IMR-90 (cell line): Measurements from ENCODE around the gene SH3RF1. TPM values are rescaled to one million over a fixed set of nuclear protein-coding genes. Genes with fewer than 3 reads are reported as not detected.

Experiments
- ATAC-seq: fragments of 200-7000 bp; cut with Tn5 transposase; 2 replicates; pipeline ENCODE4 v1.9.1; 2020; ENCODE audit warnings: low read depth, mild to moderate bottlenecking, moderate library complexity
- BruUV-seq: library from RNA; stranded (reverse); fragments of 400-500 nt; replicated peaks from 2 replicates; lab custom pipeline; 2021; lab: Mats Ljungman, UMichigan
- CTCF ChIA-PET: fragments of 300-600 bp; formaldehyde crosslinking; extraction: SDS; loops from one replicate; lab custom pipeline; 2021; ENCODE audit warnings: antibody characterized with exemption; lab: Yijun Ruan, JAX
- POLR2A ChIA-PET: fragments of 300-600 bp; sonication (Branson Sonifier 250); formaldehyde crosslinking; loops from one replicate; lab custom pipeline; 2022; ENCODE audit warnings: antibody characterized with exemption; ENCODE audit not compliant: unreplicated experiment; lab: Charles Lee
- DNase-seq: peaks from one replicate; pipeline ENCODE4 v3.0.0; 2013
- H2AFZ ChIP-seq: replicated peaks from 2 replicates; pipeline ENCODE3; 2013; ENCODE audit warnings: low read length, mild to moderate bottlenecking; ENCODE audit not compliant: poor library complexity
- H2AK5ac ChIP-seq: 2 replicates; pipeline ENCODE4 v1.6.1; 2013; ENCODE audit warnings: low read depth, low read length, inconsistent platforms
- H2AK9ac ChIP-seq: replicated peaks from 2 replicates; pipeline ENCODE3; 2013; ENCODE audit warnings: mild to moderate bottlenecking, low read depth, low read length, moderate library complexity; ENCODE audit not compliant: poor library complexity
- H2BK120ac ChIP-seq: 2 replicates; pipeline ENCODE4 v1.6.1; 2013; ENCODE audit warnings: low read depth, low read length, inconsistent platforms
- H2BK15ac ChIP-seq: 3 replicates; pipeline ENCODE4 v1.6.1; 2013; ENCODE audit warnings: low read depth, low read length, inconsistent platforms
- H2BK20ac ChIP-seq: 2 replicates; pipeline ENCODE4 v1.6.1; 2013; ENCODE audit warnings: low read depth, mild to moderate bottlenecking, inconsistent platforms, low read length, moderate library complexity
- H2BK5ac ChIP-seq: 2 replicates; pipeline ENCODE4 v1.6.1; 2013; ENCODE audit warnings: mild to moderate bottlenecking, low read depth, low read length, inconsistent platforms; ENCODE audit not compliant: poor library complexity, severe bottlenecking
- H3K14ac ChIP-seq: replicated peaks from 2 replicates; pipeline ENCODE4 v1.6.1; 2013; ENCODE audit warnings: low read depth, low read length, inconsistent platforms
- H3K18ac ChIP-seq: 2 replicates; pipeline ENCODE4 v1.6.1; 2013; ENCODE audit warnings: low read depth, low read length, control low read depth
- H3K23ac ChIP-seq: 2 replicates; pipeline ENCODE4 v1.6.1; 2013; ENCODE audit warnings: low read depth, low read length, inconsistent platforms
- H3K27ac ChIP-seq: 2 replicates; pipeline ENCODE4 v1.5.1; 2013; ENCODE audit warnings: mild to moderate bottlenecking, control low read depth, low read length; ENCODE audit not compliant: insufficient read depth
- H3K27me3 ChIP-seq: 2 replicates; pipeline ENCODE4 v1.6.1; 2013; ENCODE audit warnings: low read length; ENCODE audit not compliant: control insufficient read depth, insufficient read depth
- H3K36me3 ChIP-seq: 2 replicates; pipeline ENCODE4 v1.6.1; 2013; ENCODE audit warnings: low read length, mixed read lengths; ENCODE audit not compliant: control insufficient read depth, insufficient read depth
- H3K4ac ChIP-seq: 2 replicates; pipeline ENCODE4 v1.6.1; 2013; ENCODE audit warnings: low read depth, low read length, inconsistent platforms
- H3K4me1 ChIP-seq: 2 replicates; pipeline ENCODE4 v1.6.1; 2013; ENCODE audit warnings: low read length, mixed read lengths; ENCODE audit not compliant: control insufficient read depth, insufficient read depth
- H3K4me2 ChIP-seq: 2 replicates; pipeline ENCODE4 v1.6.1; 2013; ENCODE audit warnings: low read depth, mild to moderate bottlenecking, control low read depth, low read length, moderate library complexity
- H3K4me3 ChIP-seq: 2 replicates; pipeline ENCODE4 v1.5.1; 2013; ENCODE audit warnings: low read depth, mild to moderate bottlenecking, control low read depth, low read length, moderate library complexity; ENCODE audit not compliant: insufficient read depth
- H3K56ac ChIP-seq: 2 replicates; pipeline ENCODE4 v1.6.1; 2013; ENCODE audit warnings: low read length, inconsistent platforms; ENCODE audit not compliant: insufficient read depth; ENCODE audit errors: extremely low read depth
- H3K79me1 ChIP-seq, 2 experiments: 2 replicates each; pipeline ENCODE4 v1.6.1; 2013; ENCODE audit warnings: low read length in 2 of 2, inconsistent platforms in 1 of 2, low read depth in 1 of 2
- H3K9ac ChIP-seq: 2 replicates; pipeline ENCODE4 v1.6.1; 2013; ENCODE audit warnings: low read depth, low read length, control low read depth
- H3K9me1 ChIP-seq: 2 replicates; pipeline ENCODE4 v1.6.1; 2013; ENCODE audit warnings: low read length, inconsistent platforms; ENCODE audit not compliant: insufficient read depth
- H3K9me3 ChIP-seq: 2 replicates; pipeline ENCODE4 v1.6.1; 2013; ENCODE audit warnings: low read length; ENCODE audit not compliant: control insufficient read depth, insufficient read depth
- H4K20me1 ChIP-seq: 2 replicates; pipeline ENCODE4 v1.6.1; 2013; ENCODE audit warnings: low read length, inconsistent platforms; ENCODE audit not compliant: insufficient read depth
- H4K5ac ChIP-seq: 2 replicates; pipeline ENCODE4 v1.6.1; 2013; ENCODE audit warnings: mild to moderate bottlenecking, low read depth, low read length, control low read depth
- H4K8ac ChIP-seq, 2 experiments: 2 replicates each; pipeline ENCODE4 v1.6.1; 2013; ENCODE audit warnings: low read depth in 2 of 2, low read length in 2 of 2, control low read depth in 1 of 2, inconsistent platforms in 1 of 2
- H4K91ac ChIP-seq: 2 replicates; pipeline ENCODE4 v1.6.1; 2013; ENCODE audit warnings: low read depth, low read length, inconsistent platforms; ENCODE audit not compliant: insufficient read depth
- BHLHE40 ChIP-seq: fragments of 150-350 bp; IDR thresholded peaks from 2 replicates; pipeline ENCODE4 v1.6.1; 2016; ENCODE audit warnings: mild to moderate bottlenecking, low read depth, low read length
- CEBPB ChIP-seq: IDR thresholded peaks from 2 replicates; pipeline ENCODE4 v1.6.1; 2012; ENCODE audit warnings: low read depth, low read length, improper control_type of control experiment
- CHD1 ChIP-seq: IDR thresholded peaks from 2 replicates; pipeline ENCODE4 v1.6.1; 2012; ENCODE audit warnings: low read depth, low read length, improper control_type of control experiment
- ELK1 ChIP-seq: fragments of 150-350 bp; IDR thresholded peaks from 2 replicates; pipeline ENCODE4 v1.6.1; 2016; ENCODE audit warnings: low read depth, mild to moderate bottlenecking, low read length, moderate library complexity, borderline replicate concordance
- FOS ChIP-seq: fragments of 150-350 bp; IDR thresholded peaks from 2 replicates; pipeline ENCODE4 v1.6.1; 2016; ENCODE audit warnings: low read depth, low read length
- MAFK ChIP-seq: IDR thresholded peaks from 2 replicates; pipeline ENCODE4 v1.6.1; 2012; ENCODE audit warnings: low read depth, low read length, improper control_type of control experiment
- MAZ ChIP-seq: IDR thresholded peaks from 2 replicates; pipeline ENCODE4 v1.6.1; 2012; ENCODE audit warnings: low read depth, mild to moderate bottlenecking, low read length, improper control_type of control experiment, moderate library complexity, borderline replicate concordance
- MXI1 ChIP-seq: IDR thresholded peaks from 2 replicates; pipeline ENCODE4 v1.6.1; 2012; ENCODE audit warnings: low read depth, mild to moderate bottlenecking, low read length, moderate library complexity, borderline replicate concordance
- NFE2L2 ChIP-seq: fragments of 150-350 bp; IDR thresholded peaks from 2 replicates; pipeline ENCODE4 v1.6.1; 2016; ENCODE audit warnings: low read depth, mild to moderate bottlenecking, low read length
- POLR2A ChIP-seq: IDR thresholded peaks from 2 replicates; pipeline ENCODE4 v1.6.1; 2012; ENCODE audit warnings: mild to moderate bottlenecking, low read depth, low read length
- RAD21 ChIP-seq: IDR thresholded peaks from 2 replicates; pipeline ENCODE4 v1.6.1; 2012; ENCODE audit warnings: low read length, improper control_type of control experiment
- RCOR1 ChIP-seq: IDR thresholded peaks from 2 replicates; pipeline ENCODE4 v1.6.1; 2012; ENCODE audit warnings: mild to moderate bottlenecking, low read length, improper control_type of control experiment; ENCODE audit not compliant: insufficient replicate concordance
- RFX5 ChIP-seq: IDR thresholded peaks from 2 replicates; pipeline ENCODE4 v1.8.0; 2012; ENCODE audit warnings: low read depth, mild to moderate bottlenecking, low read length, moderate library complexity
- SMC3 ChIP-seq: fragments of 150-350 bp; IDR thresholded peaks from 2 replicates; pipeline ENCODE4 v1.6.1; 2016; ENCODE audit warnings: low read depth, mild to moderate bottlenecking, antibody characterized with exemption, low read length, moderate library complexity
- USF2 ChIP-seq: fragments of 150-350 bp; IDR thresholded peaks from 2 replicates; pipeline ENCODE4 v1.6.1; 2017; ENCODE audit warnings: mild to moderate bottlenecking, antibody characterized with exemption, low read length, low read depth
- WGBS, 2 experiments: methylation state at CpG; one replicate each; pipeline versions ENCODE4 v1.1.5 to v1.1.7; 2013; ENCODE audit warnings: missing lambda C conversion rate in 2 of 2; ENCODE audit not compliant: insufficient read length in 1 of 2; ENCODE audit errors: extremely low coverage in 2 of 2; 5-methylcytosine and 5-hydroxymethylcytosine counted together
- dilution Hi-C: fragments of 300-500 bp; cut with HindIII; formaldehyde crosslinking; loops from one replicate; pipeline ENCODE4 v1.14.3; 2018; ENCODE audit warnings: low sequenced_read_pairs; ENCODE audit not compliant: unreplicated experiment
- in situ Hi-C: fragments of 300-500 bp; cut with MboI; formaldehyde crosslinking; loops from 3 replicates; pipeline ENCODE4 v1.14.3; 2019; ENCODE audit warnings: low sequenced_read_pairs, inconsistent platforms, mixed read lengths
- intact Hi-C: fragments of 100-400 bp; cut with micrococcal nuclease; formaldehyde crosslinking; loops from 2 replicates; pipeline ENCODE4 v1.10.0; 2022
- polyA plus RNA-seq, 3 experiments: library from polyadenylated mRNA; depleted of rRNA; stranded (reverse); fragments of >200 nt; gene quantifications; 2 replicates each; pipeline ENCODE4 v1.2.3, GENCODE V29; 2012; ENCODE audit warnings: low replicate concordance in 1 of 3
- total RNA-seq: library from RNA; depleted of rRNA; stranded (reverse); fragments of >200 nt; gene quantifications from 2 replicates; pipeline ENCODE4 v1.2.3, GENCODE V29; 2012
- TF ChIP-seq, protein P1 (sequence below): conservative IDR thresholded peaks from 2 replicates; pipeline ENCODE4 v1.5.1; 2012; ENCODE audit warnings: mild to moderate bottlenecking, low read depth, low read length, improper control_type of control experiment

Gene SH3RF1
- total and polyA plus RNA-seq, 2 of the 4 experiments (the other 2 are of a cell fraction), result 22.0 to 29.8 TPM

DNA sequence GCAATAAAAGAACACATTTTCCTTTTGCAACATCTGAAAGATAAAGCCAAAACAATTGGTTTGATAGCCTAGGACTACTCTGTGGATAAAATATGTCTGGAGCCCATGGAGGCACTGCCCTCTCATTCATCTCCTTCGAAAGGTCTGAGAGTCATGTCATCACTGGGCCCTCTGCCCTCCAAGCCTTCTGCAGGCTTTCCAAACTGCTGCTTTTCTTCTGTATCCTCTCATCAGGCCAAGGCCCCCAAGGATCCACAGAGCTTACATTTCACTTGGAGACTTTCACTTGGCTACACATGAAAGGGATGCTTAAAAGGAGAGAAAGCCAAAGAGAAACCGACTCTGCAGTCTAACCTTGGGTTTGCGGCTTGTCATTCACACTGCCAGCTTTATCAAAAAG is 109.9 kb downstream of the SH3RF1 start:
- Histone ChIP-seq H3K79me1 (peaks cover 38 to 80% of the 10 kb centered on the region in 2 experiments), H3K9ac (no peak overlapping the region), H3K4ac (peak overlapping the region; percentile 55), H3K4me1 (peaks cover 26% of the 10 kb centered on the region), H2BK20ac (peak overlapping the region; percentile 38), H4K91ac (peak overlapping the region; percentile 17; the same call in 1 of the 2 replicates), H4K8ac (peak overlapping the region in 1 of 2 experiments; percentile 11; a peak in 1 of 4 replicates), H2AK5ac (peak overlapping the region; percentile 27; the same call in 1 of the 2 replicates), H2BK120ac (peak overlapping the region; percentile 60), H2AK9ac (no peak overlapping the region), H3K27me3 (no peaks in the 10 kb centered on the region), H4K5ac (no peak overlapping the region), H3K18ac (no peak overlapping the region), H3K4me3 (no peak overlapping the region), H3K14ac (peak overlapping the region; percentile 58), H2AFZ (no peak overlapping the region), H3K36me3 (peaks cover 3% of the 10 kb centered on the region; the same call in 1 of the 2 replicates), H3K56ac (0 out of 2 replicates have a peak overlapping the region, but pooled peaks have one; percentile 14), H3K9me1 (peaks cover 23% of the 10 kb centered on the region), H4K20me1 (peaks cover 5% of the 10 kb centered on the region; the same call in 1 of the 2 replicates), H3K27ac (peak overlapping the region; percentile 21; the same call in 1 of the 2 replicates), H3K23ac (peak overlapping the region; percentile 74; the same call in 1 of the 2 replicates), H2BK5ac (peak overlapping the region; percentile 81), H2BK15ac (peak overlapping the region; percentile 18; the same call in 1 of the 3 replicates), H3K4me2 (peak overlapping the region; percentile 76), H3K9me3 (no peaks in the 10 kb centered on the region)
- DNase-seq (no peak), ATAC-seq (peak; percentile 9)
- POLR2A ChIA-PET, result no interaction called here
- TF ChIP-seq, protein P1, sequence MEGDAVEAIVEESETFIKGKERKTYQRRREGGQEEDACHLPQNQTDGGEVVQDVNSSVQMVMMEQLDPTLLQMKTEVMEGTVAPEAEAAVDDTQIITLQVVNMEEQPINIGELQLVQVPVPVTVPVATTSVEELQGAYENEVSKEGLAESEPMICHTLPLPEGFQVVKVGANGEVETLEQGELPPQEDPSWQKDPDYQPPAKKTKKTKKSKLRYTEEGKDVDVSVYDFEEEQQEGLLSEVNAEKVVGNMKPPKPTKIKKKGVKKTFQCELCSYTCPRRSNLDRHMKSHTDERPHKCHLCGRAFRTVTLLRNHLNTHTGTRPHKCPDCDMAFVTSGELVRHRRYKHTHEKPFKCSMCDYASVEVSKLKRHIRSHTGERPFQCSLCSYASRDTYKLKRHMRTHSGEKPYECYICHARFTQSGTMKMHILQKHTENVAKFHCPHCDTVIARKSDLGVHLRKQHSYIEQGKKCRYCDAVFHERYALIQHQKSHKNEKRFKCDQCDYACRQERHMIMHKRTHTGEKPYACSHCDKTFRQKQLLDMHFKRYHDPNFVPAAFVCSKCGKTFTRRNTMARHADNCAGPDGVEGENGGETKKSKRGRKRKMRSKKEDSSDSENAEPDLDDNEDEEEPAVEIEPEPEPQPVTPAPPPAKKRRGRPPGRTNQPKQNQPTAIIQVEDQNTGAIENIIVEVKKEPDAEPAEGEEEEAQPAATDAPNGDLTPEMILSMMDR, result no peak
- no peak for TF ChIP-seq MAFK
- no peak for TF ChIP-seq RFX5
- TF ChIP-seq SMC3, result no peak
- no peak for TF ChIP-seq ELK1
- no peak for TF ChIP-seq RAD21
- no peak for TF ChIP-seq MXI1
- no peak for TF ChIP-seq USF2
- no peak for TF ChIP-seq BHLHE40
- TF ChIP-seq POLR2A, result no peak
- no peak for TF ChIP-seq RCOR1
- no peak for TF ChIP-seq CHD1
- TF ChIP-seq NFE2L2, result no peak
- no peak for TF ChIP-seq CEBPB
- TF ChIP-seq FOS, result no peak
- no peak for TF ChIP-seq MAZ
- in situ Hi-C loops, result no loop called here
- CTCF ChIA-PET, result no interaction called here
- dilution Hi-C loops, result no loop called here
- intact Hi-C loops, result no loop called here
- WGBS, 2 experiments, result 36% methylated on average over 2 of the region's 3 CpGs; no CpG with 5 or more reads in 1 of the 2 experiments
- no TSS peak for BruUV-seq
